Stimulated activated CD8-positive, alpha-beta memory T cell treated with anti-CD3 and anti-CD28 coated beads, Interleukin-7, amount 100 ng/mL, for 4 hours (primary cell): Measurements from ENCODE around the gene CARM1.
"Not testable (repeated sequence)": the region's sequence is repeated elsewhere in the genome, so short reads cannot be mapped to it uniquely, and the experiment has no call there.

Experiments
- DNase-seq, 2 donors: peaks; one replicate each; pipeline ENCODE4 v3.0.0-alpha.2; 2020; ENCODE audit warnings: low read depth in 2 of 2

CARM1 gene

DNA sequence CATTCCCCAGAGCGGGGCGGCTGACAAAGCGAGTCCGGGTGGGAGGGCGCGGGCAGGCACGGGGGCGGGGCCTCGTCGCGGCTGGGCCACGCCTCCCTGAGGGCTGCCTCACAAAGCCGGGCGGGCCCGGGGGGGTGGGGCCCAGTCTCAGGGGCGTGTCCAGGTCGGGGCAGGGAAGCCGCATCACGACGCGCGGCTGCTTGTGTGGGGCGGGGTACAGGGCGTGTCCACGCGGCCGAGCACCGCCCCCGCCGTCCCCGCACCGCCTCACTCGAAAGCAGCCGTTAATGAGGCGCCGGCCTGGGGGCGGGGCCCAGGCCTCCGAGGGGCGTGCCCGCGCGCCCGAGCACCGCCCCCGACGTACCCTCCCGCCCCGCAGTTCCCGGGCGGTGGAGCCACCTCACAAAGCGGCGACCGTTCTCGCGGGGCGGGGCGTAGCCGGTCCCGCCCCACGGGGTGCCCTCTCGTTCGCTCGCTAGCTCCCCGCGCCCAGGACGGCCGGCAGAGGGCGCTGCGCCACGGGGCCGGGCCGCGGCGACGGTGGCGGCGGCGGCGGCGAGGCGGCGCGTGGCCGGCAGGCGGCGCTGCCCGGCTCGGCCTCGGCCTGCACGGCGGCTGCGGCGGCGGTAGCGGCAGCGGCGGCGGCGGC, at the start of gene CARM1:
Gene CARM1, plus strand, starts transcription at position 599 of the 649 bp plus-strand sequence. CDS start 150 bp downstream, outside the sequence.
- peak; percentile 97 to 99 for DNase-seq

DNA sequence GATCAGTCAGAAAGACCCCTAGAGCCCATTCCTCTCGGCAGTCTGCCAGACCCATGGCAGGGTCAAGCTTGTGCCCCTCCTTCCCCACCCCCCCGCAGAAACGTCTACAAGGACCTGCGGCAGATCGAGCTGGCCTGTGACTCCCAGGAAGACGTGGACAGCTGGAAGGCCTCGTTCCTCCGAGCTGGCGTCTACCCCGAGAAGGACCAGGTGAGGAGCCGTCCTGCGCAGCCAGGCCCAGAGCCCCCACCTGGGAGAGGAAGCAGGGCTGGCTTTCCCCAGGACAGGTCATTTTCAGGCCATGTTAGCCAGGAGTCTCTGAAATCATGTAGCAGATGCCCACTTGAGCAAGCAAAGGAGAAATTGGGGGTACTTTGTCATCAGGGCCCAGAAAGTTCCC, 47.7 kb upstream of the CARM1 start:
- DNase-seq = no peak

DNA sequence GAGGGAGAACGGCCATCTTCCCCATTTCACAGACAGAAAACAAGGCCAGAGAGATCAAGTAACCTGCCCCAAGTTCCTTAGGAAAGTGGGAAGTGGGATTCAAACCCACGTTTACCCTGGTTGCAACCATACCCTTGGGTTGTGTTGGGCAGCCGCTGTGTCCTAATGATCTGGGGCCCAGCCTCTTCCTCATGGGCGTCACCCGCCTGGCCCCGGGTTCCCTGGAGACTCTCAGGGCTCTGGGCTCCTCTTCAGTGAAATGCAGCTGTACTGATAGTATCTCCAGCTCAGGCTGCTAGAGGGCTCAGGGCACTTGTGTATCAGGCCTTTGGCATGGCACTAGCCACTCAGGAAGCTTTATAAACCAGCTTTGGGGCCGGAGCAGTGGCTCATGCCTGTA, 45.1 kb upstream of the CARM1 start:
- no peak for DNase-seq

DNA sequence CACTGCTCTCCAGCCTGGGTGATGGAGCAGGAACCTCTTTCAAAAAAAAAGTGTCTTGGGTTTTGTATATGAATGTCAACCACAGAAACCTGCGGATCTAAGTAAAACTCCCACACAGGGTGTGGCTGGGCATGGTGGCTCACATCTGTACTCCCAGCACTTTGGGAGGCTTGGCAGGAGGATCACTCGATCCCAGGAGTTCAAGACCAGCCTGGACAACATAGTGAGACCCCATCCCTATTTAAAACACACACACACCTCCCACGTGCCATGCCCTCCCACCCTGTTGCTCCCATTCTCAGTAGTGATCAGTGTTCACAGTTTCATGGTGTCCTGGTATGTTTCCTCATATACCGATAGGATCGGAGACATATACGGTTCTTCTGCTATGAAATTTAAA, 44.5 kb upstream of the CARM1 start:
- no peak for DNase-seq

GRCh38 chr19:10828981-10829821, 42.2 kb upstream of the CARM1 start:
- no peak for DNase-seq

DNA sequence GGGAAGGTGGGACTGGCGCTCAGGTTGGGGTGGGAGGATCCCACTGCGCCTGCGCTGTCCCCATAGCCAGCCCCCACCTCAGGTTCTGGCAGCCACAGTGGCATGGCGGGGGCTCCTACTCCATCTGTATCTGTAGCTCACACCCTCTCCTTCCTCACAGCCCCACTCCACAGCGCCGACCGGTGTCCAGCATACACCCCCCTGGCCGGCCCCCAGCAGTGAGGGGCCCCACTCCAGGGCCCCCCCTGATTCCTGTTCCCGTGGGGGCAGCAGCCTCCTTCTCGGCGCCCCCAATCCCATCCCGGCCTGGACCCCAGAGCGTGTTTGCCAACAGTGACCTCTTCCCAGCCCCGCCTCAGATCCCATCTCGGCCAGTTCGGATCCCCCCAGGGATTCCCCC, 41.4 kb upstream of the CARM1 start:
- no peak for DNase-seq

- no peak for DNase-seq
Observed at GRCh38 chr19:10830370-10830769, 41.0 kb upstream of the CARM1 start.

DNA sequence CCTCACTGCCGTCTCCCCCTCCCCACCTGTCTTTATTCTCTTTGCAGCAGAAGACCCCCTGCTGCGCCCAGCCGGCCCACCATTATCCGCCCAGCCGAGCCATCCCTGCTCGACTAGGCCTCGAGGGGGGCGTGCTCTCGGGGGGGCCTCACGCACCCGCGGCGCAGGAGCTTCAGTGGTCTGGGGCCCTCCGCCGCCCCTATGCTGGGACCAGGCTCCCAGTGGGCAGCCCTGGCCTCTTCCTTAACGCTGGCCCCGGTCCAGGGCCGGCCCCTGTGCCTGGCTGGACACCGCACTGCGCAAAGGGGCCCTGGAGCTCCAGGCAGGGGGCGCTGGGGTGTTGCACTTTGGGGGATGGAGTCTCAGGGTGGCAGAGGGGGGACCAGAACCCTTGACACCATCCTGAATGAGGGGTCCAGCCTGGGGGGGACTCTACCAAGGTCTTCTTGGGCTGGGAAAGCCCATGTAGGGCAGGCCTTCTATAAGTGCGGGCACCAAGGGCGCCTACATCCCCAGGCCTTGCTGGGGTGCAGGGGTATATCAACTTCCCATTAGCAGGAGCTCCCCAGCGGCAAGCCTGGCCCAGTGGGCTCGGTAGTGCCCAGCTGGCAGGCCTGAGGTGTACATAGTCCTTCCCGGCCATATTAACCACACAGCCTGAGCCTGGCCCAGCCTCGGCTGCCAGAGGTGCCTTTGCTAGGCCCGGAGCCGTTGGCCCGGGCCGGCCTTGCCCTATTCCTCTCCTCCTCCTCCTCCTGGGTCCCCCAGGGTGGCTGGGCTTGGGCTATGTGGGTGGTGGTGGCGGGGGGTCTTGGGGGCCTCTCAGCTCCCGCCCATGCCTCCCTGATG, 40.2 kb upstream of the CARM1 start:
- DNase-seq = no peak

DNA sequence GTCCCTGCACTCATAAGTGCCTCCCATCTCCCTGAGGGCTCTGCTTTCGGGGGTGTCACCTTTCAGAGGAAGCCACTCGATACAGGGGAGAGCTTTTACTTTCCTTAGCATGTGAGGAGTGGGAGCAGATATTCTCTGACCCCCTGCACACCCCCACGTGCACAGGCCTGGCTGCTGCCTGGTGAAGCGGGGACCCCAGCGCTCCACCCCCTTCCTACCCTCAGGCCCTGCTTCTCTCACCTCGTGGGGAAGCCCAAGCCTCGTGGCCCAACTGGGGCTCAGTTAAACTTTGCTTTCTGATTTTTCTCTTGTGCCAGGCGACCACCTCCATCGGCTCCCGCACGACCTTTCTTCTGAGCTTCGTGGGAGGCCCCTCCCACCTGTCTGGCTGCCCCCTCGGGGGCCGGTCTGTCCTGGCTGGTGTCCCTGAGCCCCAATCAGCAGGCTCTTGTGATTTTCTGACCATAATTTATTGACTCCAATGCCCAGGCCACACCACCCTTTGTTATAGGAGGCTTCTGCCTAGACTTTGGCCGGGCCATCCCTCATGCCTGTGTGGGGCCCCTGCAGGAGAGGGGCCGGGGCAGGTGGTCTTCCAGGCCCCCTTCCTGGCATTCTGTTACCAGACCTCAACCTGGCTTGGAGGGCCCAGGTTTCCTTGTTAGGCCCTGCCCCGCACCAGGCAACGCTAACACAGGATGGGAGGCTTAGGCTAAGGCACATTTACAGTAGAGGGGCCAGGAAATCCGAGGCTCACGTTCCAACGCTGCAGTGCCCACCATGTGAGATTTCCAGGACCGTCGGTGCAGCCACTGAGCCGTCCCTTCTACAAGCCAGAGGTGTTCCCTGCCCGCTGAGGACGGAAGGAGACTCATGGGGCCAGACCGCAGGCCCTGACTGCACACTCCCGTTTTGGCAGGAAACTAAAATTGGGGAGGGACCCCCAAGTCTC, 39.1 kb upstream of the CARM1 start:
- DNase-seq = no peak

- no peak for DNase-seq
Observed at GRCh38 chr19:10832939-10833296, 38.4 kb upstream of the CARM1 start.

DNA sequence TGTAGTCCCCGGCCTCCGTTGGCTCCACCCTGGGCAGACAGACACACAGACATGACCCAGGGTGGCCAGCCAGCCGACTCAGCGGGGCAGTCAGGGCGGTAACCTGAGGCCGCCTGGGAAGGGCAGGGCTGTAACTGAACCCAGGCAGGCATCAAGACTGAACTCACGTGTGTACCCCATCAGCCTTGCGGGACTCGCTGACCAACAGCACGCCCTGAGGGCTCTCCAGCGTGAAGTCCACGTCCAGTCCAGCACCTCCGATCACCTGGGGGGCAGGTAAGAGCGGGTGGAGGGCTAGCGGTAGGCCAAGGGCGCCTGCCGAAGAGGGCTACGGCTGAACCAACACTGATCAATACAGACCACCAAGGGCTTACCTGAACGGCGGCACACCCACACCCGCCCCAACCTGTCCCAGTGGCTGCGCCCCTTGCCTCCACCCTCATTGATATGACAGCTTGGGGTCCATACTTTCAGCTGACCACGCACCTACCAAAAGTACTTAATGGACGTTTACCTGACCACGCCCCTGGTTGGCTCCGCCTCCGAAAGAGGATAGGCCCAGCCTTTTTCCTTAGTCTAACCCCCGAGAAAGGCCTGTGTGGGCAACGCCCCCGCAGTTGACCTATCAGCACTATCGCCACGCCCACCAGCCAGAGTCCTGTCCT, 36.1 kb upstream of the CARM1 start:
- DNase-seq = no peak

DNA sequence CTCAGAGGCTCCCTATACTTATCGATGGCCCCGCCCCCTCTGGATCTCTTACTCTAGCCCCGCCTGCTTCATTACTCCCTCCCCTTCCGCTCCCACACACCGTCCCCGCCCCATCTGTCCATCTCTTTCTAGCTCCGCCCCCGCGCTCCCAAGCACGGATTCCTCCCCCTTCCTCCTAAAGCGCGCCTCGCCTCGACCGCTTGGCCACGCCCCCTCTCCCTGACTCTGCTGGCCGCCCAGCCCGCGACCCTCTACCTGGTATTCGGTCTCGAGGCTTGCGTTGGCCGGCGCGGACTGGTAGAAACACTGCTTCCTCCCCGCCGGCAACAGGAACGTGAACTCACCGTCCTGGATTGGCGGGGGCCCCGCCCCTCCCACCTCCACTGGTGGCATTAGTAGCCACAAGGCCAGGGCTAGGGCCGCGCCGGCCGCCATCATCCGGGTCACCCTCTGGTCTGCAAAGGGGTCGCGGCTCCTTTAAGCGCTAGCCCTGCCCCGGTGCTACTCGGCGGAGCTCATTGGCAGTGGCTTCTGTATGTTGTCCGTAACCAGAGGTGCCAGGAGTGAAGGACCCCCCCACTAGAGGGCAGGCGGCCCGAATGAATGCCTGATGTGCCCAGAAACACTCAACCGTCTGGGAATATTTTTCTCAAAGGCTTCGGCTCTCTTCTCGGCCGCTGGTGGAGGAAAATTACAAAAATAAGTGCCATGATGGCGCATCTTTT, 35.4 kb upstream of the CARM1 start, which contains the start of gene TMED1:
Gene TMED1, minus strand, starts transcription at position 459 of the 725 bp plus-strand sequence. Its CDS starts 21 bp downstream, at position 438.
- DNase-seq = peak; percentile 85 to 92

GRCh38 chr19:10836479-10837330, 34.6 kb upstream of the CARM1 start:
- DNase-seq = peak; percentile 75

GRCh38 chr19:10837649-10838048, 33.7 kb upstream of the CARM1 start:
- not testable (repeated sequence) for DNase-seq

- DNase-seq = no peak
Observed at GRCh38 chr19:10838377-10838776, 33.0 kb upstream of the CARM1 start.

- no peak for DNase-seq
Observed at GRCh38 chr19:10839114-10840050, 32.0 kb upstream of the CARM1 start.

- no peak for DNase-seq
Observed at GRCh38 chr19:10842788-10843187, 28.6 kb upstream of the CARM1 start.
